SU-DHL-6 (cell line): ENCODE data around the gene CCDC24.

Experiments used
- H2AFZ ChIP-seq: fragments of 200-600 bp; sonication (generic); 2 replicates; pipeline ENCODE4 v1.6.1; 2014; ENCODE audit warnings: low read depth, mild to moderate bottlenecking, moderate library complexity, mixed read lengths, antibody characterized with exemption, low read length; ENCODE audit not compliant: severe bottlenecking
- H3F3A ChIP-seq: fragments of 200-600 bp; shearing (Covaris generic); 2 replicates; pipeline ENCODE4 v1.6.0; 2016; ENCODE audit warnings: antibody characterized with exemption, mild to moderate bottlenecking; ENCODE audit not compliant: insufficient read depth
- H3K27ac ChIP-seq: fragments of 200-600 bp; sonication (generic); 2 replicates; pipeline ENCODE4 v1.5.1; 2016; ENCODE audit warnings: low read depth, mild to moderate bottlenecking, low read length, moderate library complexity, mixed read lengths
- H3K27me3 ChIP-seq: fragments of 200-600 bp; sonication (generic), shearing (Covaris generic); 2 replicates; pipeline ENCODE4 v1.6.0; 2014; ENCODE audit warnings: mild to moderate bottlenecking, low read length
- H3K36me3 ChIP-seq: fragments of 200-600 bp; sonication (generic); 2 replicates; pipeline ENCODE4 v1.6.1; 2014; ENCODE audit warnings: mild to moderate bottlenecking, low read length, mixed read lengths
- H3K4me2 ChIP-seq: fragments of 300-600, 200-600 bp; shearing (Covaris generic), sonication (generic); 2 replicates; pipeline ENCODE4 v1.6.0; 2014; ENCODE audit warnings: low read length, low read depth, mild to moderate bottlenecking; ENCODE audit not compliant: poor library complexity, severe bottlenecking
- H3K4me3 ChIP-seq: fragments of 200-600 bp; sonication (generic); 2 replicates; pipeline ENCODE4 v1.5.1; 2014; ENCODE audit warnings: antibody characterized with exemption, low read length, mild to moderate bottlenecking, mixed read lengths; ENCODE audit not compliant: insufficient read depth, poor library complexity, severe bottlenecking
- H3K79me2 ChIP-seq: fragments of 200-600 bp; sonication (generic); 2 replicates; pipeline ENCODE4 v1.6.1; 2014; ENCODE audit warnings: mild to moderate bottlenecking, low read length, moderate library complexity; ENCODE audit not compliant: insufficient read depth
- H3K9ac ChIP-seq: fragments of 200-600 bp; sonication (generic); 2 replicates; pipeline ENCODE4 v1.7.0; 2014; ENCODE audit warnings: mild to moderate bottlenecking, low read length
- H3K9me2 ChIP-seq: fragments of 200-600 bp; sonication (generic); replicated peaks from 2 replicates; pipeline ENCODE4 v1.6.1; 2014; ENCODE audit warnings: low read length; ENCODE audit not compliant: insufficient read depth
- H3K9me3 ChIP-seq: fragments of 200-600 bp; sonication (generic); 2 replicates; pipeline ENCODE4 v1.6.1; 2014; ENCODE audit warnings: low read length, mixed read lengths; ENCODE audit not compliant: insufficient read depth
- H4K20me1 ChIP-seq: fragments of 200-600 bp; sonication (generic); 2 replicates; pipeline ENCODE4 v1.6.1; 2014; ENCODE audit warnings: low read depth, mild to moderate bottlenecking, antibody characterized with exemption, low read length, moderate library complexity, mixed read lengths
- CTCF ChIP-seq: fragments of 200-600 bp; sonication (generic); IDR thresholded peaks from one replicate; pipeline ENCODE4 v1.5.1; 2017; ENCODE audit warnings: antibody characterized with exemption, mild to moderate bottlenecking, low read length, moderate library complexity; ENCODE audit not compliant: insufficient read depth, poor library complexity, severe bottlenecking
- EZH2phosphoT487 ChIP-seq: fragments of 200-600 bp; sonication (generic), shearing (Covaris generic); conservative IDR thresholded peaks from 2 replicates; pipeline ENCODE4 v1.6.1; 2018; ENCODE audit warnings: mild to moderate bottlenecking, antibody characterized with exemption, low read length, moderate library complexity, mixed read lengths

The CCDC24 gene

GRCh38 chr1:43990271-43991199 lies 864 bp upstream of the CCDC24 start:
- no peak overlapping the region for H2AFZ ChIP-seq
- H3K27me3 ChIP-seq, result no peaks in the 10 kb centered on the region

GRCh38 chr1:43991200-43991475 lies 261 bp upstream of the CCDC24 start:
- TF ChIP-seq EZH2phosphoT487, result no peak
- no peak for TF ChIP-seq CTCF
- no peak overlapping the region for H3K27ac ChIP-seq
- no peaks in the 10 kb centered on the region for H4K20me1 ChIP-seq
- H3K27me3 ChIP-seq, result no peaks in the 10 kb centered on the region
- peak overlapping the region; percentile 53 for H3K9ac ChIP-seq
- H3K4me2 ChIP-seq, result peak overlapping the region; percentile 62
- no peaks in the 10 kb centered on the region for H3K9me2 ChIP-seq
- H3K36me3 ChIP-seq, result no peaks in the 10 kb centered on the region
- H3F3A ChIP-seq, result peaks cover 10% of the 10 kb centered on the region; the same call in 1 of the 2 replicates
- no peaks in the 10 kb centered on the region for H3K9me3 ChIP-seq
- peak overlapping the region; percentile 55 for H3K4me3 ChIP-seq
- no peaks in the 10 kb centered on the region for H3K79me2 ChIP-seq
- peak overlapping the region; percentile 83 for H2AFZ ChIP-seq

More at GRCh38 chr1:43990271-43991199, 864 bp upstream of the CCDC24 start:
- no peaks in the 10 kb centered on the region for H3K9me2 ChIP-seq
- H4K20me1 ChIP-seq, result no peaks in the 10 kb centered on the region
- peaks cover 10% of the 10 kb centered on the region; the same call in 1 of the 2 replicates for H3F3A ChIP-seq
- H3K27ac ChIP-seq, result no peak overlapping the region
- H3K9me3 ChIP-seq, result no peaks in the 10 kb centered on the region
- H3K79me2 ChIP-seq, result no peaks in the 10 kb centered on the region
- peak overlapping the region; percentile 62 for H3K4me2 ChIP-seq
- H3K9ac ChIP-seq, result peak overlapping the region; percentile 53
- peak overlapping the region; percentile 55 for H3K4me3 ChIP-seq
- peak; percentile 59 for TF ChIP-seq CTCF
- no peak for TF ChIP-seq EZH2phosphoT487
- no peaks in the 10 kb centered on the region for H3K36me3 ChIP-seq

GRCh38 chr1:43992232-43992995 lies 1.0 kb downstream of the CCDC24 start:
- Histone ChIP-seq H3K9me3 (no peaks in the 10 kb centered on the region), H3K4me3 (peak overlapping the region; percentile 55), H4K20me1 (no peaks in the 10 kb centered on the region), H3K9me2 (no peaks in the 10 kb centered on the region), H3K27ac (no peak overlapping the region), H2AFZ (no peak overlapping the region), H3K79me2 (no peaks in the 10 kb centered on the region), H3K27me3 (no peaks in the 10 kb centered on the region), H3K4me2 (peak overlapping the region; percentile 62), H3K36me3 (no peaks in the 10 kb centered on the region), H3K9ac (peak overlapping the region; percentile 53; the same call in 1 of the 2 replicates), H3F3A (peaks cover 10% of the 10 kb centered on the region; the same call in 1 of the 2 replicates)
- no peak for TF ChIP-seq EZH2phosphoT487
- TF ChIP-seq CTCF, result no peak
